GM20000 (cell line): ENCODE measurements around the gene CNR1.

Experiments
- DNase-seq: peaks from one replicate; pipeline ENCODE4 v3.0.0; 2012; ENCODE audit warnings: low spot score
- CTCF ChIP-seq: IDR thresholded peaks from 2 replicates; pipeline ENCODE4 v1.5.1; 2012; ENCODE audit warnings: mild to moderate bottlenecking, control low read depth; ENCODE audit errors: extremely low read depth, missing control alignments

CNR1 gene

GRCh38 chr6:88107241-88107640 is 58.9 kb downstream of the CNR1 start:
- TF ChIP-seq CTCF: no peak
- no peak for DNase-seq

- no peak for DNase-seq
- TF ChIP-seq CTCF: no peak
Measured at GRCh38 chr6:88105741-88106340, 60.3 kb downstream of the CNR1 start.
